Mesendoderm (in vitro differentiated cells): ENCODE results near the gene MYO7A.

Experiments
- DNase-seq: peaks from one replicate; pipeline ENCODE4 v3.0.0; 2013
- H2AK5ac ChIP-seq: 2 replicates; pipeline ENCODE4 v1.6.1; 2013; ENCODE audit warnings: low read length, inconsistent platforms
- H2BK120ac ChIP-seq: 2 replicates; pipeline ENCODE4 v1.6.1; 2013; ENCODE audit warnings: low read depth, mild to moderate bottlenecking, low read length, moderate library complexity, mixed read lengths
- H2BK15ac ChIP-seq: replicated peaks from 2 replicates; pipeline ENCODE4 v1.6.1; 2013; ENCODE audit warnings: low read depth, mild to moderate bottlenecking, moderate library complexity
- H2BK5ac ChIP-seq: 2 replicates; pipeline ENCODE4 v1.6.1; 2013; ENCODE audit warnings: low read length, inconsistent platforms
- H3K18ac ChIP-seq: 2 replicates; pipeline ENCODE4 v1.6.1; 2013; ENCODE audit warnings: mild to moderate bottlenecking, low read length, mixed read lengths
- H3K23ac ChIP-seq: one replicate; pipeline ENCODE4 v1.6.1; 2013; ENCODE audit warnings: low read length
- H3K27ac ChIP-seq: 2 replicates; pipeline ENCODE4 v1.5.1; 2013; ENCODE audit warnings: low read depth, mild to moderate bottlenecking, inconsistent platforms, low read length, moderate library complexity
- H3K27me3 ChIP-seq: 2 replicates; pipeline ENCODE4 v1.6.1; 2013; ENCODE audit warnings: low read length, control low read depth, mild to moderate bottlenecking, inconsistent platforms; ENCODE audit not compliant: insufficient read depth, poor library complexity
- H3K36me3 ChIP-seq: 2 replicates; pipeline ENCODE4 v1.6.1; 2013; ENCODE audit warnings: low read length, inconsistent platforms; ENCODE audit not compliant: control insufficient read depth, insufficient read depth
- H3K4ac ChIP-seq: one replicate; pipeline ENCODE4 v1.6.1; 2013; ENCODE audit warnings: low read depth, mild to moderate bottlenecking, low read length, moderate library complexity
- H3K4me1 ChIP-seq: 2 replicates; pipeline ENCODE4 v1.6.1; 2013; ENCODE audit warnings: low read depth, low read length, inconsistent platforms; ENCODE audit not compliant: control insufficient read depth
- H3K4me2 ChIP-seq: 2 replicates; pipeline ENCODE4 v1.6.1; 2013; ENCODE audit warnings: low read length
- H3K4me3 ChIP-seq: 2 replicates; pipeline ENCODE4 v1.5.1; 2013; ENCODE audit warnings: mild to moderate bottlenecking, low read length
- H3K56ac ChIP-seq: one replicate; pipeline ENCODE4 v1.6.1; 2013; ENCODE audit warnings: low read length
- H3K79me1 ChIP-seq: 2 replicates; pipeline ENCODE4 v1.6.1; 2013; ENCODE audit warnings: low read length, inconsistent platforms
- H3K79me2 ChIP-seq: 2 replicates; pipeline ENCODE4 v1.6.1; 2013; ENCODE audit warnings: mild to moderate bottlenecking, low read length; ENCODE audit not compliant: control insufficient read depth, insufficient read depth
- H3K9ac ChIP-seq: 2 replicates; pipeline ENCODE4 v1.6.1; 2013; ENCODE audit warnings: low read length, inconsistent platforms
- H4K5ac ChIP-seq: one replicate; pipeline ENCODE4 v1.6.1; 2013; ENCODE audit warnings: low read length
- H4K8ac ChIP-seq: one replicate; pipeline ENCODE4 v1.6.1; 2013; ENCODE audit warnings: low read depth, mild to moderate bottlenecking, control low read depth, low read length, moderate library complexity
- WGBS: extraction: QIAGEN DNeasy Blood & Tissue Kit; methylation state at CpG from one replicate; pipeline ENCODE4 v1.1.7; 2013; ENCODE audit warnings: low lambda C conversion rate, missing lambda C conversion rate; ENCODE audit not compliant: insufficient coverage; ENCODE audit errors: extremely low coverage; 5-methylcytosine and 5-hydroxymethylcytosine counted together

MYO7A gene

DNA sequence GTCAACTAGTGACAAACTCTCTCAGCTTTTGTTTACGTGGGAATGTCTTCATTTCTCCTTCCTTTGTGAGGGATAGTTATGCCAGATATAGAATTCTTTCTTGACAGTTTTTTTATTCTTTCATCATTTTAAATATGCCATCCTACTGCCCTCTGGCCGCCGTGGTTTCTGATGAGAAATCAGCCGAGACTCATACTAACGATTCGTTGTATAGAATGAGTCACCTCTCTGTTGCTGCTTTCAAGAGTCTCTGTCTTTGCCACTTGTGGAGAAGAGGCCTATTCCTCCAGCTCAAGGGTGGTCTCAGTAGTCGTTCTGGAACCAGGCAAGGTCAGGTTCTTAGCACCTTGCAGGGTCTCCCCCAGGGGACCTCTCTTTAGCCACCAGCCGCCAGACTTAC is 8.0 kb downstream of the MYO7A start:
- Histone ChIP-seq H2BK5ac (no peak overlapping the region), H3K36me3 (no peaks in the 10 kb centered on the region), H3K56ac (no peak overlapping the region), H3K4ac (no peak overlapping the region), H3K4me1 (peaks cover 1% of the 10 kb centered on the region), H4K5ac (no peak overlapping the region), H3K18ac (no peak overlapping the region), H3K9ac (no peak overlapping the region), H3K4me2 (no peak overlapping the region), H3K23ac (no peak overlapping the region), H4K8ac (no peak overlapping the region), H3K79me1 (no peaks in the 10 kb centered on the region), H3K4me3 (no peak overlapping the region), H2BK120ac (no peak overlapping the region), H3K79me2 (no peaks in the 10 kb centered on the region), H3K27ac (no peak overlapping the region), H2AK5ac (no peak overlapping the region), H3K27me3 (no peaks in the 10 kb centered on the region), H2BK15ac (no peak overlapping the region)
- no CpG with 5 or more reads among the region's 8 CpGs for WGBS
- DNase-seq: no peak

DNA sequence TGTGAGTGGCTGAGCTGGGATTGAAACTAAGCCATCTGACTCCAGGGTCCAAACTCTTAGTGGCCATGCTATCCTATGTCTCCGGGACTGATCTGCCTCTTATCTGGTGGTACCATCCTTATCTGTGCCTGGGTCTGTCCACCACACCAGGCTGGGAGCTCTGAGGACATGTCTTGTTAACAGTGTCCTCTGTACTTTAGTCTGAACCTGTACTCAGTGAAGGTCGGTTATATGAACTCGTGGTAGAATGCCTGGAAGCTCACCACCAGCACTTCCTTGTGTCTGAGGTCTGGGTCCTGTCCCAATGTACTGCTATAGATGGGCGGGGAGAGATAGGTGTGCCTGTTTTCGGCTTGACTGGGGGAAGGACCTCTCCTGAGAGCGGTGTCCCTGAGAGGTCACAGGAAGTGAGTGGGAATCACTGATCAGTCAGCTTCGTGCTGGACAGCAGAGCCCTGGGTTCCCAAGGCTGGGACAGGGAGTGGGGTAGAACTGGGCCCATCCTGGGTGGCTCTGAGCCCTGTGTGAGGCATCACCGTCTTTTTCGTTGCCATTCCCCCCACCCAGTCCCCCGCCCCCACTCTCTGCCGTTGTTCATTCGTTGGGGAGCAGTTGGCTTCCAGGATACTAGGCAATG is 8.9 kb downstream of the MYO7A start:
- H3K4me1 ChIP-seq: peaks cover 1% of the 10 kb centered on the region
- H2BK5ac ChIP-seq: no peak overlapping the region
- no peak overlapping the region for H3K4ac ChIP-seq
- no peak overlapping the region for H2BK120ac ChIP-seq
- H3K36me3 ChIP-seq: no peaks in the 10 kb centered on the region
- H3K79me1 ChIP-seq: no peaks in the 10 kb centered on the region
- no peak overlapping the region for H3K9ac ChIP-seq
- H3K23ac ChIP-seq: no peak overlapping the region
- H2BK15ac ChIP-seq: no peak overlapping the region
- H3K56ac ChIP-seq: no peak overlapping the region
- no peaks in the 10 kb centered on the region for H3K27me3 ChIP-seq
- no peak overlapping the region for H3K4me3 ChIP-seq
- no peak overlapping the region for H3K27ac ChIP-seq
- H3K4me2 ChIP-seq: no peak overlapping the region
- no peaks in the 10 kb centered on the region for H3K79me2 ChIP-seq
- H2AK5ac ChIP-seq: no peak overlapping the region
- no CpG with 5 or more reads among the region's 12 CpGs for WGBS
- H4K8ac ChIP-seq: no peak overlapping the region
- no peak overlapping the region for H3K18ac ChIP-seq
- no peak for DNase-seq
- H4K5ac ChIP-seq: no peak overlapping the region

DNA sequence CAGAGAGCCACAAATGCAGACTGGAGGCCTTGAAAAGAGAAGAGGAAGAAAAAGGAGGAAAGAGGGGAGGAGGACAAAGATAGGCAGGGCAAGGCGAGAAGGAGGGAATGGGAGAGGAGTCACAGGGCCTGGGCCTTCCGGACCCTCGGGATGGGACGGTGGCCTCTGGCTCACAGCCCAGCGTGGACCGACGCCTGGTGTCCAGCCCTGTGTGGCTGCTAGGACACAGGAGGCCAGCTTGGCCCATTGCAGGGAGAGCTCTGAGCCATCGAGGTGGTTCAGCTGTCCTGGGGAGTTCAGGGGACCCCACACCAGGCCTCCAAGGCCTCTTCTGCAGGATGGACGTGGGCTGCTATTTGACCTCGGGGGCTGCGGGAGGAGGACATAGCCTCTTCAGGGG is 9.4 kb downstream of the MYO7A start:
- Histone ChIP-seq H3K4me3 (no peak overlapping the region), H2BK5ac (no peak overlapping the region), H4K5ac (no peak overlapping the region)

DNA sequence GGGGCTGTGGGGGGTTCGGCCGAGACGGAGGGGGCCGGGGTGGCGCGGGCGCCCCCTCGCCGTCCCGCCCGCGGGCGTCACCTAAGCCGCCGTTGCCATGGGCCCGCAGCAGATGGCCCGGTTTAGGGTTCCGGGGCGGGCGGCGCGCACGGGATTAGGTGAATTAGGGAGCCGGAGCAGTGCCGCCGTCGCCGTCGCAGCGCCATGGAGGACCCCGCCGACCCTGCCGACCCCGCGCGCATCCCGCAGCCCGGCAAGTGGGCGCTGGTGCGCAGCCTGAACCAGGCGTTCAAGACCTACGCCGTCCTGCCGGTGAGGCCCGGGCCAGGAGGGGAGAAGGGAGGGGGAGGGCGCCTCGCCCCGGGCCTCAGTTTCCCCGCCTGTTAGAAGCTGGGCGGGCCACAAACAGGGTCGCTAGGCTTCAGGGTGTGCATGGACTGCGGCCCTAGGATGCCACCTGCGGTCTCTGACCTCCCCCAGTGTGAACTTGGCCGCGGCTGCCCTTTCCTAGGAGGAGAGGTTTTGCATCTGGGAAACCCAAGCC is 10.1 kb downstream of the MYO7A start:
- Histone ChIP-seq H3K27ac (no peak overlapping the region), H3K4me2 (no peak overlapping the region), H4K5ac (no peak overlapping the region), H3K9ac (no peak overlapping the region), H2BK120ac (no peak overlapping the region), H3K79me1 (no peaks in the 10 kb centered on the region), H3K79me2 (no peaks in the 10 kb centered on the region), H3K4me3 (no peak overlapping the region), H3K18ac (no peak overlapping the region), H3K4ac (no peak overlapping the region), H2AK5ac (no peak overlapping the region), H3K23ac (no peak overlapping the region), H3K27me3 (no peaks in the 10 kb centered on the region), H3K56ac (no peak overlapping the region), H3K4me1 (peaks cover 1% of the 10 kb centered on the region), H2BK5ac (no peak overlapping the region), H4K8ac (no peak overlapping the region), H3K36me3 (no peaks in the 10 kb centered on the region), H2BK15ac (no peak overlapping the region)
- no peak for DNase-seq
- no CpG with 5 or more reads among the region's 55 CpGs for WGBS

More for the DNA sequence above, 9.4 kb downstream of the MYO7A start:
- H3K79me1 ChIP-seq: no peaks in the 10 kb centered on the region
- no peak overlapping the region for H2BK120ac ChIP-seq
- no peak overlapping the region for H4K8ac ChIP-seq
- no peak overlapping the region for H3K4me2 ChIP-seq
- H3K23ac ChIP-seq: no peak overlapping the region
- H3K27ac ChIP-seq: no peak overlapping the region
- no peak overlapping the region for H3K9ac ChIP-seq
- no peak for DNase-seq
- no peaks in the 10 kb centered on the region for H3K79me2 ChIP-seq
- H3K36me3 ChIP-seq: no peaks in the 10 kb centered on the region
- H3K4ac ChIP-seq: no peak overlapping the region
- no CpG with 5 or more reads among the region's 11 CpGs for WGBS
- no peak overlapping the region for H3K56ac ChIP-seq
- H2BK15ac ChIP-seq: no peak overlapping the region
- no peak overlapping the region for H2AK5ac ChIP-seq
- no peak overlapping the region for H3K18ac ChIP-seq
- peaks cover 1% of the 10 kb centered on the region for H3K4me1 ChIP-seq
- no peaks in the 10 kb centered on the region for H3K27me3 ChIP-seq

DNA sequence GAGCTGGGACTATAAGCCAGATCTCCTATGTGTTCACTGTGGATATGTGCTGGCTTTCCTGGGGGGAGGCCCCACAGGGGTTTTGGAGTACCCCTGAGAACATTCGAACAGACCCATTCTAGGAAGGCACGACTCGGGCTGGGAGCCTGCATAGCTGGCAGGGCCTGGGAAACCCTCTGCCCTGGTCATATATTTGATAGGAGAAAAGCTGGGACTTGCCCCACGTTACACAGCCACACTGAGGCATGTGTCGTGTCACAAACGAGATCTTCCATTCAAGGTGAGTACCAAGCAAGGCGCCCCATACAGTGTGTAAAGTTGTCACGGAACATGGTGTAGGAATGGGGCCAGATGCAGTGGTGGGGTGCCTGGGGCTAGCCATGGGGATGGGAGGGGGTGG is 11.2 kb downstream of the MYO7A start:
- Histone ChIP-seq H3K23ac (no peak overlapping the region), H2BK15ac (no peak overlapping the region), H4K8ac (no peak overlapping the region), H3K4me1 (peaks cover 1% of the 10 kb centered on the region), H2AK5ac (no peak overlapping the region), H3K4ac (no peak overlapping the region), H3K56ac (no peak overlapping the region), H2BK5ac (no peak overlapping the region), H3K4me3 (no peak overlapping the region), H3K18ac (no peak overlapping the region), H3K79me2 (no peaks in the 10 kb centered on the region), H3K9ac (no peak overlapping the region), H3K79me1 (no peaks in the 10 kb centered on the region), H3K4me2 (no peak overlapping the region), H3K36me3 (no peaks in the 10 kb centered on the region), H3K27me3 (no peaks in the 10 kb centered on the region), H4K5ac (no peak overlapping the region), H3K27ac (no peak overlapping the region), H2BK120ac (no peak overlapping the region)
- WGBS: no CpG with 5 or more reads among the region's 8 CpGs
- DNase-seq: no peak
